Endothelial cell of umbilical vein (primary cell): ENCODE results near the gene FCER2. TPM values are rescaled to one million over a fixed set of nuclear protein-coding genes. Genes with fewer than 3 reads are reported as not detected.
A peak's percentile ranks its signal among the peaks of the same experiment; 100 is the strongest.

ENCODE experiments used
- BruUV-seq: library from RNA; stranded (reverse); fragments of 400-500 nt; replicated peaks from 2 replicates; lab custom pipeline; 2021; lab: Mats Ljungman, UMichigan
- CTCF ChIA-PET: fragments of 300-600, 350-600 bp; sonication (Branson Sonifier 250); formaldehyde crosslinking; loops from one replicate; lab custom pipeline; 2021; ENCODE audit warnings: antibody characterized with exemption, inconsistent platforms; lab: Charles Lee
- POLR2A ChIA-PET: fragments of 300-600, 350-600 bp; sonication (Branson Sonifier 250); formaldehyde crosslinking; loops from one replicate; lab custom pipeline; 2021; ENCODE audit warnings: antibody characterized with exemption, inconsistent platforms; lab: Charles Lee
- DNase-seq: peaks from one replicate; pipeline ENCODE4 v3.0.0-alpha.2; 2011; ENCODE audit warnings: low read depth, low spot score
- FAIRE-seq: peaks from 2 replicates; lab custom pipeline; 2011; peaks lifted over from hg19 to GRCh38; lab: Jason Lieb, UNC
- H2AFZ ChIP-seq: 2 replicates; pipeline ENCODE4 v1.6.0; 2012; ENCODE audit warnings: low read depth, low read length, control low read depth, inconsistent platforms
- H3K27ac ChIP-seq: 2 replicates; pipeline ENCODE4 v1.5.1; 2011; ENCODE audit warnings: low read depth, mild to moderate bottlenecking, control low read depth, low read length, moderate library complexity; ENCODE audit not compliant: insufficient read depth
- H3K27me3 ChIP-seq, 2 experiments: 2 replicates each; pipeline versions ENCODE4 v1.6.0 to v1.6.1; 2011; ENCODE audit warnings: low read length in 2 of 2, mixed read lengths in 1 of 2; ENCODE audit not compliant: control insufficient read depth in 2 of 2, insufficient read depth in 2 of 2
- H3K36me3 ChIP-seq, 2 experiments: 2 replicates in 1 of 2; 3 replicates in 1 of 2; pipeline ENCODE4 v1.5.1; 2011; ENCODE audit warnings: low read length in 2 of 2, mild to moderate bottlenecking in 1 of 2, moderate library complexity in 1 of 2; ENCODE audit not compliant: control insufficient read depth in 2 of 2, insufficient read depth in 2 of 2; ENCODE audit errors: extremely low read depth in 1 of 2
- H3K4me1 ChIP-seq: 3 replicates; pipeline ENCODE4 v1.5.1; 2011; ENCODE audit warnings: mild to moderate bottlenecking, low read length; ENCODE audit not compliant: control insufficient read depth, insufficient read depth; ENCODE audit errors: extremely low read depth
- H3K4me2 ChIP-seq: 2 replicates; pipeline ENCODE4 v1.6.1; 2011; ENCODE audit warnings: low read length, control low read depth, mixed read lengths; ENCODE audit not compliant: insufficient read depth
- H3K4me3 ChIP-seq, 3 experiments: fragments of 200-600 bp in 1 of 3; sonication (generic), shearing (Covaris generic) in 1 of 3; replicated peaks in 1 of 3; 2 replicates each; pipeline ENCODE4 v1.5.1; 2011 to 2016; ENCODE audit warnings: control low read depth in 3 of 3, low read length in 3 of 3, mild to moderate bottlenecking in 2 of 3, inconsistent platforms in 1 of 3, low read depth in 1 of 3, moderate library complexity in 1 of 3; ENCODE audit not compliant: insufficient read depth in 1 of 3
- H3K79me2 ChIP-seq: 2 replicates; pipeline ENCODE4 v1.6.0; 2012; ENCODE audit warnings: low read length, inconsistent platforms; ENCODE audit not compliant: control insufficient read depth, insufficient read depth
- H3K9ac ChIP-seq: replicated peaks from 2 replicates; pipeline ENCODE3; 2011; ENCODE audit warnings: low read length, control low read depth; ENCODE audit not compliant: insufficient read depth; ENCODE audit errors: extremely low read depth
- H3K9me1 ChIP-seq: replicated peaks from 3 replicates; pipeline ENCODE4 v1.6.0; 2011; ENCODE audit warnings: mild to moderate bottlenecking, low read length; ENCODE audit not compliant: control insufficient read depth, insufficient read depth; ENCODE audit errors: extremely low read depth
- H3K9me3 ChIP-seq: replicated peaks from 2 replicates; pipeline ENCODE4 v1.5.1; 2012; ENCODE audit warnings: low read length, inconsistent platforms; ENCODE audit not compliant: control insufficient read depth, insufficient read depth
- H4K20me1 ChIP-seq: replicated peaks from 2 replicates; pipeline ENCODE3; 2011; ENCODE audit warnings: mild to moderate bottlenecking, low read length; ENCODE audit not compliant: control insufficient read depth, insufficient read depth; ENCODE audit errors: extremely low read depth
- CTCF ChIP-seq, 2 donors: IDR thresholded peaks; 1 replicate in 1 of 2; 2 replicates in 1 of 2; pipeline ENCODE4 v1.5.1; 2011; ENCODE audit warnings: low read length in 2 of 2, mild to moderate bottlenecking in 2 of 2, moderate library complexity in 2 of 2, control low read depth in 1 of 2, inconsistent platforms in 1 of 2, low read depth in 1 of 2; ENCODE audit not compliant: insufficient read depth in 1 of 2; ENCODE audit errors: extremely low read depth in 1 of 2
- EZH2 ChIP-seq: IDR thresholded peaks from 2 replicates; pipeline ENCODE4 v1.6.1; 2012; ENCODE audit warnings: borderline replicate concordance, low read depth, mild to moderate bottlenecking, moderate library complexity, low read length, inconsistent platforms; ENCODE audit not compliant: severe bottlenecking
- FOS ChIP-seq: IDR thresholded peaks from 2 replicates; pipeline ENCODE4 v1.6.1; 2011; ENCODE audit warnings: mild to moderate bottlenecking, low read length, moderate library complexity, borderline replicate concordance; ENCODE audit not compliant: insufficient read depth
- GATA2 ChIP-seq: IDR thresholded peaks from 2 replicates; pipeline ENCODE4 v1.7.0; 2011; ENCODE audit warnings: low read depth, mild to moderate bottlenecking, moderate library complexity, mixed read lengths, low read length; ENCODE audit not compliant: insufficient read length, insufficient read depth
- JUN ChIP-seq: IDR thresholded peaks from 2 replicates; pipeline ENCODE4 v1.6.1; 2011; ENCODE audit warnings: borderline replicate concordance, low read depth; ENCODE audit not compliant: insufficient read length, insufficient read depth
- MYC ChIP-seq: IDR thresholded peaks from one replicate; pipeline ENCODE4 v1.6.1; 2011; ENCODE audit warnings: mild to moderate bottlenecking, low read depth, low read length
- POLR2A ChIP-seq: IDR thresholded peaks from 2 replicates; pipeline ENCODE4 v1.6.1; 2012; ENCODE audit warnings: low read depth, mild to moderate bottlenecking, control low read depth, low read length
- POLR2AphosphoS5 ChIP-seq: IDR thresholded peaks from 2 replicates; pipeline ENCODE4 v1.6.1; 2012; ENCODE audit warnings: low read depth, mild to moderate bottlenecking, control low read depth, low read length, moderate library complexity; ENCODE audit not compliant: insufficient read depth
- dilution Hi-C: fragments of 300-500 bp; cut with MboI; formaldehyde crosslinking; loops from one replicate; pipeline ENCODE4 v1.15.0; 2019; ENCODE audit warnings: low sequenced_read_pairs; ENCODE audit not compliant: extremely low pct_ligation_motif_present
- intact Hi-C: fragments of 100-400 bp; cut with micrococcal nuclease; formaldehyde crosslinking; loops from one replicate; pipeline ENCODE4 v1.10.0; 2022
- polyA plus RNA-seq, 4 experiments: library from polyadenylated mRNA; depleted of rRNA in 3 of 4; stranded (reverse) in 3 of 4; unstranded in 1 of 4; fragments of >200 nt; gene quantifications; 2 replicates each; pipeline versions ENCODE4 v1.2.1 to v1.2.3, GENCODE V29; 2011 to 2012; ENCODE audit warnings: missing spikeins in 1 of 4
- total RNA-seq: library from RNA; stranded (reverse); gene quantifications from 2 replicates; pipeline ENCODE4 v1.2.3, GENCODE V29; 2021
- TF ChIP-seq, protein P1 (sequence below): IDR thresholded peaks from 2 replicates; pipeline ENCODE4 v1.6.1; 2011; ENCODE audit not compliant: insufficient read depth, insufficient read length

Gene FCER2
- total and polyA plus RNA-seq, 2 donors (not counting 3 experiments of a cell fraction or from before 2014, with no cell fraction given) = not detected

- TF ChIP-seq JUN (peak; percentile 16), EZH2 (no peak)
- TF ChIP-seq, protein P1, sequence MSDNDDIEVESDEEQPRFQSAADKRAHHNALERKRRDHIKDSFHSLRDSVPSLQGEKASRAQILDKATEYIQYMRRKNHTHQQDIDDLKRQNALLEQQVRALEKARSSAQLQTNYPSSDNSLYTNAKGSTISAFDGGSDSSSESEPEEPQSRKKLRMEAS = no peak
- H3K9ac ChIP-seq = no peak overlapping the region
- H3K36me3 ChIP-seq = no peaks in the 10 kb centered on the region
- no peaks in the 10 kb centered on the region for H3K79me2 ChIP-seq
- intact Hi-C loops = no loop called here
- FAIRE-seq = peak; percentile 46
- peak overlapping the region; percentile 86 for H2AFZ ChIP-seq
- BruUV-seq = no TSS peak
- peak overlapping the region; percentile 4 for H3K4me2 ChIP-seq
- H4K20me1 ChIP-seq = no peaks in the 10 kb centered on the region
- dilution Hi-C loops = no loop called here
- peak overlapping the region; percentile 23 for H3K27ac ChIP-seq
- H3K9me3 ChIP-seq = no peaks in the 10 kb centered on the region
- H3K27me3 ChIP-seq = no peaks in the 10 kb centered on the region
- peaks cover 14% of the 10 kb centered on the region for H3K4me1 ChIP-seq
- H3K4me3 ChIP-seq = no peak overlapping the region
- peak; percentile 15 for DNase-seq
- ChIA-PET CTCF (interaction anchor here (0.8 to 3.8 kb wide), 4 partner anchors 13 to 197 kb away, joined by 3 to 23 read pairs (median 8); partner anchors contain the start of gene TRAPPC5), POLR2A (no interaction called here)
- H3K9me1 ChIP-seq = no peaks in the 10 kb centered on the region
Measured at GRCh38 chr19:7655581-7655980, 46.4 kb downstream of the FCER2 start.

DNA sequence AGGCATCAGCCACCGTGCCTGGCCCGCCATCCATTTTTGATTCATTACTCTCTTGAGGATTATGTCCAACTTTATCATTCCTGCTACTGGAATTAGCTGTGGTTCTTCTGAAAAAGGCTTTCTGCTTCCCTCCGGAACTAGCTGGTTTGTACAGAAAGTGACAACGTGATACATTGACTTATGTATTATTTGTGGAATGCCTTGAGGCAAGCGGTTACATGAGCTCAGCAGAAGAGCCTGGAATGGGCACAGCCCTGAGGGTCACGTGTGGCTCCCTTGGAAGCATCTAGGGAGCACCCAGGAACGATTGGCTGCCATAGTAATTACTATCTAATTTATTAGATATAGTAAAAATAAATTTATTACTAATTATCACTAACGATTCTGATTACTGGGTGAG is 47.5 kb downstream of the FCER2 start:
- Histone ChIP-seq H4K20me1 (no peaks in the 10 kb centered on the region), H3K27ac (no peak overlapping the region), H3K36me3 (no peaks in the 10 kb centered on the region), H3K27me3 (peaks cover 0 to 2% of the 10 kb centered on the region in 2 experiments), H3K4me1 (peaks cover 14% of the 10 kb centered on the region), H3K9me3 (no peaks in the 10 kb centered on the region), H3K79me2 (no peaks in the 10 kb centered on the region), H3K9ac (no peak overlapping the region), H2AFZ (no peak overlapping the region), H3K9me1 (no peaks in the 10 kb centered on the region), H3K4me2 (no peak overlapping the region), H3K4me3 (no peak overlapping the region)
- DNase-seq (no peak), FAIRE-seq (no peak)
- TF ChIP-seq MYC (no peak), POLR2A (no peak), EZH2 (no peak), GATA2 (no peak), FOS (no peak), CTCF (IDR thresholded peaks at IDR 0.05; ENCODE audit: extremely low read depth in 1 of 2, insufficient read depth in 1 of 2, low read depth in 1 of 2, low read length in 2 of 2) (no peak), POLR2AphosphoS5 (no peak), JUN (no peak)
- TF ChIP-seq, protein P1 = no peak
- ChIA-PET CTCF (interaction anchor here (0.6 to 3.8 kb wide), 3 partner anchors 26 to 145 kb away, joined by 3 to 23 read pairs (median 6); partner anchors contain the start of gene TRAPPC5), POLR2A (no interaction called here)
- no TSS peak for BruUV-seq
- intact Hi-C loops = no loop called here
- dilution Hi-C loops = no loop called here
